Nephron (organoid): ENCODE data around the gene NFAM1.

Source experiments
- H3K27ac Mint-ChIP-seq, 3 experiments: 2 replicates each; pipeline ENCODE4 v1.8.0; 2020; ENCODE audit warnings: mixed read lengths in 3 of 3, mild to moderate bottlenecking in 2 of 3, moderate library complexity in 1 of 3
- H3K27me3 Mint-ChIP-seq: 2 replicates; pipeline ENCODE4 v1.8.0; 2021; ENCODE audit warnings: low read depth, mild to moderate bottlenecking, moderate library complexity, mixed read lengths
- H3K36me3 Mint-ChIP-seq: 2 replicates; pipeline ENCODE4 v1.8.0; 2020; ENCODE audit warnings: low read depth, mixed read lengths
- H3K4me1 Mint-ChIP-seq: 2 replicates; pipeline ENCODE4 v1.8.0; 2020; ENCODE audit warnings: mixed read lengths
- H3K4me3 Mint-ChIP-seq, 3 experiments: 2 replicates each; pipeline ENCODE4 v1.8.0; 2020; ENCODE audit warnings: mild to moderate bottlenecking in 3 of 3, mixed read lengths in 3 of 3, moderate library complexity in 2 of 3
- H3K9me3 Mint-ChIP-seq: 2 replicates; pipeline ENCODE4 v1.8.0; 2020; ENCODE audit warnings: mixed read lengths
- TF ChIP-seq, protein P1 (sequence below), 3 experiments: fragments of 200-600 bp; sonication (generic); IDR thresholded peaks; one replicate each; pipeline ENCODE4 v1.5.0; 2021; ENCODE audit warnings: antibody characterized with exemption in 3 of 3; ENCODE audit not compliant: unreplicated experiment in 3 of 3

The NFAM1 gene

GRCh38 chr22:42331014-42331413 is 101.2 kb downstream of the NFAM1 start:
- no peaks in the 10 kb centered on the region for H3K36me3 Mint-ChIP-seq
- H3K27me3 Mint-ChIP-seq = peaks cover 76% of the 10 kb centered on the region
- H3K4me1 Mint-ChIP-seq = peaks cover 24% of the 10 kb centered on the region
- no peaks in the 10 kb centered on the region for H3K9me3 Mint-ChIP-seq
- no peak overlapping the region for H3K27ac Mint-ChIP-seq
- no peak overlapping the region for H3K4me3 Mint-ChIP-seq
- TF ChIP-seq, protein P1, sequence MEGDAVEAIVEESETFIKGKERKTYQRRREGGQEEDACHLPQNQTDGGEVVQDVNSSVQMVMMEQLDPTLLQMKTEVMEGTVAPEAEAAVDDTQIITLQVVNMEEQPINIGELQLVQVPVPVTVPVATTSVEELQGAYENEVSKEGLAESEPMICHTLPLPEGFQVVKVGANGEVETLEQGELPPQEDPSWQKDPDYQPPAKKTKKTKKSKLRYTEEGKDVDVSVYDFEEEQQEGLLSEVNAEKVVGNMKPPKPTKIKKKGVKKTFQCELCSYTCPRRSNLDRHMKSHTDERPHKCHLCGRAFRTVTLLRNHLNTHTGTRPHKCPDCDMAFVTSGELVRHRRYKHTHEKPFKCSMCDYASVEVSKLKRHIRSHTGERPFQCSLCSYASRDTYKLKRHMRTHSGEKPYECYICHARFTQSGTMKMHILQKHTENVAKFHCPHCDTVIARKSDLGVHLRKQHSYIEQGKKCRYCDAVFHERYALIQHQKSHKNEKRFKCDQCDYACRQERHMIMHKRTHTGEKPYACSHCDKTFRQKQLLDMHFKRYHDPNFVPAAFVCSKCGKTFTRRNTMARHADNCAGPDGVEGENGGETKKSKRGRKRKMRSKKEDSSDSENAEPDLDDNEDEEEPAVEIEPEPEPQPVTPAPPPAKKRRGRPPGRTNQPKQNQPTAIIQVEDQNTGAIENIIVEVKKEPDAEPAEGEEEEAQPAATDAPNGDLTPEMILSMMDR (IDR thresholded peaks at IDR 0.05; ENCODE audit: unreplicated experiment in 3 of 3) = no peak
